HCT116 (cell line): ENCODE results near the gene SNN.

ENCODE experiments used
- ATF3 ChIP-seq: IDR thresholded peaks from 2 replicates; pipeline ENCODE4 v1.6.1; 2012
- CEBPB ChIP-seq: IDR thresholded peaks from 2 replicates; pipeline ENCODE4 v1.6.1; 2012; ENCODE audit warnings: low read depth
- CTCF ChIP-seq, 3 experiments: fragments of 200-600 bp in 1 of 3; sonication (generic) in 1 of 3; IDR thresholded peaks in 2 of 3; conservative IDR thresholded peaks in 1 of 3; 2 replicates each; pipeline ENCODE4 v1.5.1; 2012 to 2017; ENCODE audit warnings: low read depth in 2 of 3, low read length in 2 of 3, antibody characterized with exemption in 1 of 3, borderline replicate concordance in 1 of 3, control low read depth in 1 of 3, mild to moderate bottlenecking in 1 of 3, mixed read lengths in 1 of 3, mixed run types in 1 of 3, moderate library complexity in 1 of 3; ENCODE audit not compliant: insufficient read depth in 1 of 3
- EGR1 ChIP-seq: IDR thresholded peaks from 2 replicates; pipeline ENCODE4 v1.6.1; 2012; ENCODE audit warnings: low read depth
- ELF1 ChIP-seq: IDR thresholded peaks from 2 replicates; pipeline ENCODE4 v1.6.1; 2012; ENCODE audit warnings: low read depth, borderline replicate concordance
- EZH2 ChIP-seq: fragments of 200-600 bp; sonication (generic); IDR thresholded peaks from 2 replicates; pipeline ENCODE4 v1.6.1; 2017; ENCODE audit warnings: antibody characterized with exemption, mixed run types
- EZH2phosphoT487 ChIP-seq: fragments of 200-600 bp; IDR thresholded peaks from 2 replicates; pipeline ENCODE4 v1.6.1; 2018; ENCODE audit warnings: antibody characterized with exemption, borderline replicate concordance
- POLR2A ChIP-seq: IDR thresholded peaks from 2 replicates; pipeline ENCODE4 v1.7.0; 2011; ENCODE audit warnings: borderline replicate concordance; ENCODE audit not compliant: insufficient read depth, insufficient read length; ENCODE audit errors: extremely low read depth
- POLR2AphosphoS5 ChIP-seq: IDR thresholded peaks from 2 replicates; pipeline ENCODE4 v1.6.1; 2011; ENCODE audit warnings: mild to moderate bottlenecking, low read depth, low read length, moderate library complexity
- REST ChIP-seq: IDR thresholded peaks from 2 replicates; pipeline ENCODE4 v1.6.1; 2012; ENCODE audit warnings: low read depth
- SIN3A ChIP-seq: IDR thresholded peaks from 2 replicates; pipeline ENCODE4 v1.6.1; 2012; ENCODE audit warnings: low read depth
- SP1 ChIP-seq: IDR thresholded peaks from 2 replicates; pipeline ENCODE4 v1.6.1; 2012; ENCODE audit warnings: low read depth
- TCF7L2 ChIP-seq: IDR thresholded peaks from 2 replicates; pipeline ENCODE4 v1.7.0; 2011; ENCODE audit warnings: borderline replicate concordance, inconsistent platforms; ENCODE audit not compliant: insufficient read depth, insufficient read length; ENCODE audit errors: extremely low read depth
- ZBTB33 ChIP-seq: IDR thresholded peaks from 2 replicates; pipeline ENCODE4 v1.6.1; 2011; ENCODE audit warnings: mild to moderate bottlenecking, low read length, moderate library complexity; ENCODE audit not compliant: insufficient replicate concordance; ENCODE audit errors: extremely low read depth

GRCh38 chr16:11630768-11631056 is 37.5 kb upstream of the SNN start:
- TF ChIP-seq POLR2A (no peak), POLR2AphosphoS5 (no peak), REST (no peak), CTCF (IDR thresholded peaks at IDR 0.05 in 2 of 3, conservative IDR thresholded peaks at IDR 0.05 in 1 of 3; ENCODE audit: borderline replicate concordance in 1 of 3, insufficient read depth in 1 of 3, low read depth in 2 of 3, low read length in 2 of 3) (no peak), CEBPB (no peak), EGR1 (no peak), TCF7L2 (no peak), ATF3 (no peak), EZH2 (no peak), EZH2phosphoT487 (no peak), ZBTB33 (no peak), SP1 (no peak), SIN3A (no peak), ELF1 (no peak)
